ENCODE measurements around the gene VMAC. TPM values are rescaled to one million over a fixed set of nuclear protein-coding genes. Genes with fewer than 3 reads are reported as not detected.

VMAC gene
- total and polyA plus RNA-seq, 2 of the 13 experiments (the other 11 are each of a cell fraction or from before 2014, with no cell fraction given), result 2.4 TPM

GRCh38 chr19:5955636-5955935 is 50.9 kb downstream of the VMAC start:
- TF ChIP-seq HDAC1 (CRISPR knock-in tag; IDR thresholded peaks at IDR 0.05), result peak; percentile 8; the same call in 1 of the 2 replicates
- TF ChIP-seq MAFK (conservative IDR thresholded peaks at IDR 0.05 in 1 of 2, IDR thresholded peaks at IDR 0.05 in 1 of 2; ENCODE audit: low read length in 2 of 2), result no peak
- Histone ChIP-seq H3K27me3 (ENCODE audit: control insufficient read depth in 1 of 2, insufficient read depth in 2 of 2, low read length in 2 of 2) (no peaks in the 10 kb centered on the region), H3K4me2 (ENCODE audit: low read depth, low read length) (peak overlapping the region; percentile 24), H3K4me3 (replicated peaks in 1 of 3; ENCODE audit: insufficient read depth in 1 of 3, low read depth in 2 of 3, low read length in 3 of 3) (no peak overlapping the region), H4K20me1 (ENCODE audit: insufficient read depth, low read length) (peaks cover 5% of the 10 kb centered on the region; the same call in 1 of the 2 replicates), H3K9me3 (ENCODE audit: low read length) (no peaks in the 10 kb centered on the region), H3K4me1 (ENCODE audit: insufficient read depth, low read length) (peaks cover 84% of the 10 kb centered on the region), H3K79me2 (ENCODE audit: insufficient read depth, low read length) (peaks cover 96% of the 10 kb centered on the region), H3K9ac (ENCODE audit: insufficient read depth, low read depth, low read length) (no peak overlapping the region; the same call in 1 of the 2 replicates), H3K36me3 (replicated peaks in 1 of 2; ENCODE audit: control insufficient read depth in 1 of 2, insufficient read depth in 2 of 2, low read length in 2 of 2) (peaks cover 12 to 22% of the 10 kb centered on the region in 2 experiments; a peak in 4 of 5 replicates), H3K27ac (ENCODE audit: extremely low read length, insufficient read depth, low read length) (peak overlapping the region; percentile 58), H2AFZ (ENCODE audit: low read length) (no peak overlapping the region)
- ATAC-seq, result no peak
- DNase-seq (ENCODE audit: low spot score), result no peak
- intact Hi-C loops (cut with micrococcal nuclease; ENCODE audit: unreplicated experiment), result loop anchor here (2.0 kb wide), 1 partner anchor 47 kb away; no protein-coding TSS in a partner anchor
- no peak for FAIRE-seq
- POLR2A ChIA-PET, result interaction anchor here (1.4 to 3.4 kb wide), 2 partner anchors 23 to 52 kb away, joined by 3 to 13 read pairs; partner anchors contain the start of genes NDUFA11, RANBP3 and VMAC
- WGBS (ENCODE audit: low lambda C conversion rate), result 87% methylated on average over 3 of the region's 3 CpGs
- no TSS peak for BruUV-seq (replicated peaks)
- CTCF ChIA-PET (ENCODE audit: low intra/inter-chr PET ratio, low total read pairs), result no interaction called here
- in situ Hi-C loops (cut with HindIII; ENCODE audit: extremely low pct_ligation_motif_present, low pct_unique_long_range_greater_than_20kb), result no loop called here

GRCh38 chr19:5956323-5956722 is 51.7 kb downstream of the VMAC start:
- no peak overlapping the region for H3K9ac ChIP-seq (ENCODE audit: insufficient read depth, low read depth, low read length)
- H4K20me1 ChIP-seq (ENCODE audit: insufficient read depth, low read length), result peaks cover 5% of the 10 kb centered on the region; the same call in 1 of the 2 replicates
- ChIA-PET POLR2A (interaction anchor here (1.4 to 3.4 kb wide), 2 partner anchors 22 to 52 kb away, joined by 3 to 13 read pairs; partner anchors contain the start of genes NDUFA11, RANBP3 and VMAC), CTCF (ENCODE audit: low intra/inter-chr PET ratio, low total read pairs) (no interaction called here)
- peaks cover 95% of the 10 kb centered on the region for H3K79me2 ChIP-seq (ENCODE audit: insufficient read depth, low read length)
- BruUV-seq (replicated peaks), result no TSS peak
- no peak for FAIRE-seq
- peak overlapping the region; percentile 15 for H3K27ac ChIP-seq (ENCODE audit: extremely low read length, insufficient read depth, low read length)
- in situ Hi-C loops (cut with HindIII; ENCODE audit: extremely low pct_ligation_motif_present, low pct_unique_long_range_greater_than_20kb) (no loop called here), intact Hi-C loops (cut with micrococcal nuclease; ENCODE audit: unreplicated experiment) (no loop called here)
- peaks cover 91% of the 10 kb centered on the region for H3K4me1 ChIP-seq (ENCODE audit: insufficient read depth, low read length)
- no peaks in the 10 kb centered on the region for H3K27me3 ChIP-seq (ENCODE audit: control insufficient read depth in 1 of 2, insufficient read depth in 2 of 2, low read length in 2 of 2)
- whole genome bisulfite sequencing (ENCODE audit: low lambda C conversion rate), result 90% methylated on average over 3 of the region's 3 CpGs
- ATAC-seq, result no peak
- DNase-seq (ENCODE audit: low spot score), result no peak
- no peak overlapping the region for H2AFZ ChIP-seq (ENCODE audit: low read length)
- H3K36me3 ChIP-seq (replicated peaks in 1 of 2; ENCODE audit: control insufficient read depth in 1 of 2, insufficient read depth in 2 of 2, low read length in 2 of 2), result peaks cover 8 to 15% of the 10 kb centered on the region in 2 experiments; a peak in 3 of 5 replicates
- no peaks in the 10 kb centered on the region for H3K9me3 ChIP-seq (ENCODE audit: low read length)
- H3K4me3 ChIP-seq (replicated peaks in 1 of 3; ENCODE audit: insufficient read depth in 1 of 3, low read depth in 2 of 3, low read length in 3 of 3), result no peak overlapping the region
- TF ChIP-seq KDM4B (CRISPR knock-in tag; IDR thresholded peaks at IDR 0.05) (no peak), MAFK (conservative IDR thresholded peaks at IDR 0.05 in 1 of 2, IDR thresholded peaks at IDR 0.05 in 1 of 2; ENCODE audit: low read length in 2 of 2) (peak; percentile 1 to 13; a peak in 1 of 4 replicates), SALL2 (CRISPR knock-in tag; IDR thresholded peaks at IDR 0.05) (no peak)
- 0 out of 2 replicates have a peak overlapping the region, but pooled peaks have one; percentile 16 for H3K4me2 ChIP-seq (ENCODE audit: low read depth, low read length)
